Right lobe of liver (tissue), 6 donors: ENCODE measurements around the gene VAC14. TPM values are rescaled to one million over a fixed set of nuclear protein-coding genes. Genes with fewer than 3 reads are reported as not detected.
A peak's percentile ranks its signal among the peaks of the same experiment; 100 is the strongest.

Experiments
- ATAC-seq, 4 donors: fragments of 200-7000 bp; cut with Tn5 transposase; one replicate each; pipeline ENCODE4 v1.9.1; 2020; ENCODE audit warnings: mild to moderate bottlenecking in 4 of 4, moderate library complexity in 4 of 4
- DNase-seq, 3 donors: peaks; one replicate each; pipeline ENCODE4 v3.0.0-alpha.2; 2020
- H3K27ac ChIP-seq, 3 donors: fragments of 200-600 bp; one replicate each; pipeline ENCODE4 v1.8.0; 2022
- H3K27me3 ChIP-seq, 2 donors: fragments of 200-600 bp; one replicate each; pipeline ENCODE4 v1.8.0; 2022
- H3K36me3 ChIP-seq, 4 donors: fragments of 200-600 bp; sonication (generic) in 1 of 4; one replicate each; pipeline versions ENCODE4 v1.5.1 to v1.8.0; 2017 to 2022; ENCODE audit warnings: control low read depth in 1 of 4
- H3K4me1 ChIP-seq, 4 donors: fragments of 200-600 bp; sonication (generic) in 1 of 4; one replicate each; pipeline versions ENCODE4 v1.5.1 to v1.8.0; 2017 to 2022; ENCODE audit warnings: control low read depth in 1 of 4
- H3K4me3 ChIP-seq, 3 donors: fragments of 200-600 bp; one replicate each; pipeline ENCODE4 v1.8.0; 2022
- H3K9me3 ChIP-seq, 4 donors: fragments of 200-600 bp; sonication (generic) in 1 of 4; one replicate each; pipeline versions ENCODE4 v1.5.1 to v1.8.0; 2017 to 2022; ENCODE audit warnings: control low read depth in 1 of 4
- POLR2A ChIP-seq: fragments of 450-650 bp; IDR thresholded peaks from one replicate; pipeline ENCODE4 v1.6.1; 2017; ENCODE audit warnings: antibody characterized with exemption, mild to moderate bottlenecking
- WGBS: methylation state at CpG from one replicate; pipeline ENCODE4 v1.1.6; 2018; ENCODE audit warnings: low coverage, low lambda C conversion rate; ENCODE audit not compliant: insufficient coverage; ENCODE audit errors: missing lambda C conversion rate; 5-methylcytosine and 5-hydroxymethylcytosine counted together
- intact Hi-C, 2 donors: fragments of 100-400 bp; cut with DNase I; formaldehyde crosslinking; loops; one replicate each; pipeline versions ENCODE4 v1.11.2 to v1.14.1; 2022
- total RNA-seq, 6 experiments: library from RNA; depleted of rRNA in 2 of 6; stranded (reverse); fragments of >200 nt in 2 of 6; fragmentation: NEBNext Ultra II Directional in 3 of 6; extraction: Animal tissue kit (Norgen Biotek cat#: 25700) in 3 of 6; gene quantifications; one replicate each; pipeline versions ENCODE4 v1.1.0 to v1.2.4, GENCODE V29; 2016 to 2023
- TF ChIP-seq, protein P1 (sequence below), 4 donors: fragments of 200-600 bp in 3 of 4; fragments of 450-650 bp in 1 of 4; IDR thresholded peaks; one replicate each; pipeline versions ENCODE4 v1.5.1 to v1.8.0; 2016 to 2022; ENCODE audit warnings: antibody characterized with exemption in 4 of 4, mild to moderate bottlenecking in 2 of 4
- donor health status: DM: no; HTN: yes; CAD: no.
- donor health status: DM: no; HTN: no; CAD: no.
- donor health status: DM: no; HTN: no; CAD: no.
- donor health status: DM: no; HTN: yes; CAD: no.
- donor health status: DM: no; HTN: yes; CAD: no.

Gene VAC14
- total RNA-seq, 6 experiments from 2014 or later = 14.3 to 40.2 (median 23.4) TPM

DNA sequence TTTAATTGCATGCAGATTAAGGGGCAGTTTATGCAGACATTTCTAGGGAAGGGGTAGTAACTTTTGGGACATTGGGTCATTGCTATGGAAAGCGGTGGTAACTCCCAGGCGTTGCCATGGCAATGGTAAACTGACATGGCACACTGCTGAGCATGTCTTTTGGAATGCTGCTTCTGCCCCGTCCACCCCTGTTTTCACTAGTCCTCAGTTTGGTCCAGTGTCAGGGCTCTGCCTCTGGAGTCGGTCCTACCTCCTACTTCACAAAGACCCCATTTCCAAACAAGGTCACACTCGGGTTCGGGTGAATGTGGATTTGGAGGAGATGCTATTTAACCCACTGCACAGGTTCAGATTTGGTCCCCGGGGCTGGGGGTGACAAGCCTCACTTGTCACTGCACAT, 151.7 kb downstream of the VAC14 start:
- TF ChIP-seq POLR2A = no peak
- TF ChIP-seq, protein P1, sequence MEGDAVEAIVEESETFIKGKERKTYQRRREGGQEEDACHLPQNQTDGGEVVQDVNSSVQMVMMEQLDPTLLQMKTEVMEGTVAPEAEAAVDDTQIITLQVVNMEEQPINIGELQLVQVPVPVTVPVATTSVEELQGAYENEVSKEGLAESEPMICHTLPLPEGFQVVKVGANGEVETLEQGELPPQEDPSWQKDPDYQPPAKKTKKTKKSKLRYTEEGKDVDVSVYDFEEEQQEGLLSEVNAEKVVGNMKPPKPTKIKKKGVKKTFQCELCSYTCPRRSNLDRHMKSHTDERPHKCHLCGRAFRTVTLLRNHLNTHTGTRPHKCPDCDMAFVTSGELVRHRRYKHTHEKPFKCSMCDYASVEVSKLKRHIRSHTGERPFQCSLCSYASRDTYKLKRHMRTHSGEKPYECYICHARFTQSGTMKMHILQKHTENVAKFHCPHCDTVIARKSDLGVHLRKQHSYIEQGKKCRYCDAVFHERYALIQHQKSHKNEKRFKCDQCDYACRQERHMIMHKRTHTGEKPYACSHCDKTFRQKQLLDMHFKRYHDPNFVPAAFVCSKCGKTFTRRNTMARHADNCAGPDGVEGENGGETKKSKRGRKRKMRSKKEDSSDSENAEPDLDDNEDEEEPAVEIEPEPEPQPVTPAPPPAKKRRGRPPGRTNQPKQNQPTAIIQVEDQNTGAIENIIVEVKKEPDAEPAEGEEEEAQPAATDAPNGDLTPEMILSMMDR (IDR thresholded peaks at IDR 0.05) = no peak
- Histone ChIP-seq H3K4me1 (peaks cover 0 to 4% (median under 1%) of the 10 kb centered on the region in 4 donors), H3K9me3 (no peaks in the 10 kb centered on the region), H3K27ac (no peak overlapping the region), H3K27me3 (no peaks in the 10 kb centered on the region), H3K36me3 (no peaks in the 10 kb centered on the region), H3K4me3 (no peak overlapping the region)
- WGBS = no CpG with 5 or more reads among the region's 7 CpGs
- ATAC-seq (no peak), DNase-seq (peak in 1 of 3 donors; percentile 14)
- intact Hi-C loops = no loop called here

GRCh38 chr16:70648606-70649005, 152.4 kb downstream of the VAC14 start:
- WGBS = 81% methylated on average over 3 of the region's 6 CpGs
- intact Hi-C loops = no loop called here
- Histone ChIP-seq H3K4me1 (peaks cover 0 to 1% (median 0%) of the 10 kb centered on the region in 4 donors), H3K9me3 (no peaks in the 10 kb centered on the region), H3K36me3 (no peaks in the 10 kb centered on the region), H3K27me3 (no peaks in the 10 kb centered on the region), H3K27ac (no peak overlapping the region), H3K4me3 (no peak overlapping the region)
- DNase-seq = no peak
- ATAC-seq = no peak
- TF ChIP-seq, protein P1 (IDR thresholded peaks at IDR 0.05) = no peak
- no peak for TF ChIP-seq POLR2A

DNA sequence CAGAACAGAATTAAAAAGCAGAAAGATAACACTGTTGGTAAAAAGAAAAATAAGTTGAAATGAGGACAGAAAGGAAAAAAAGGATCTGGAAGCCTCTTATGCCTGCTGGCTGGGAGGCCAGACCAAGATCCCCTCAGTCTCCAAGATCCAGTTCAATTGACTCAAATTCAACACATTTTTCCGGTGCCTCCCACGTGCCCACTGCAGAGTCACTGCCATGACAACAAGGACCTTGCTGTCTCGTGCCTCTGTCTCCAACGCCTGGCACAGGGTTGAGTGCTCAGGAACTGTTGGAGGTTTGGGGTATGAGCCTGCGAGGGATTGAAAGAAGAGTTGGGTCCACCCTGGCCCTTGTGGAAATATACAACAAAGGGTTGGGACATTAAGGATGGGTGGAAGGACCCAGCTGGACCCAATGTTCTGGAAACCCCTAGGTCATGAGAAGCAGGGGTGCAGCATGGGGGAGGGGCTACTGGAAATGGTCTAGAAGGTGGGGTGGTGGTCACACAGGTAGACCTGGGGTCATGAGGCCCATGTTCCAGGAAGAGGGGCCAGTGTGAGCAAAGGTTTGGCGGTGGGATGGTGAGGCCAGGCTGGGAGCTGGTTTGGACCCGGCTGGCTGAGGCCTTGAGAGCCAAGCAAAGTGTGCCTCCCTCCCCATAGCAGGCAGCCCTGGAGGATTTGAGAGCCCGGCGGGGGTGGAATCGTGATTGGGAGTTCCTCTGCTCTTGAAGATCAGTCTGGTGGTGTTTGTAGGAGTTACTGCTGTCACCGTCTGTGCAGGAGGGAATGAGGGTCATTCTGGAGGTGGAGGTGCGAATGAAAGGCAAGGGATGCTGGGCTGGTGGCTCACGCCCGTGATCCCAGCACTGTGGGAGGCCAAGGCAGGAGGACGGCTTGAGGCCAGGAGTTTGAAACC, 153.3 kb downstream of the VAC14 start:
- 64% methylated on average over 8 of the region's 15 CpGs for WGBS
- Histone ChIP-seq H3K27me3 (no peaks in the 10 kb centered on the region), H3K4me1 (no peaks in the 10 kb centered on the region), H3K36me3 (no peaks in the 10 kb centered on the region), H3K9me3 (no peaks in the 10 kb centered on the region), H3K27ac (no peak overlapping the region), H3K4me3 (no peak overlapping the region)
- DNase-seq (no peak), ATAC-seq (no peak)
- no peak for TF ChIP-seq POLR2A
- TF ChIP-seq, protein P1 (IDR thresholded peaks at IDR 0.05) = no peak
- intact Hi-C loops = no loop called here

DNA sequence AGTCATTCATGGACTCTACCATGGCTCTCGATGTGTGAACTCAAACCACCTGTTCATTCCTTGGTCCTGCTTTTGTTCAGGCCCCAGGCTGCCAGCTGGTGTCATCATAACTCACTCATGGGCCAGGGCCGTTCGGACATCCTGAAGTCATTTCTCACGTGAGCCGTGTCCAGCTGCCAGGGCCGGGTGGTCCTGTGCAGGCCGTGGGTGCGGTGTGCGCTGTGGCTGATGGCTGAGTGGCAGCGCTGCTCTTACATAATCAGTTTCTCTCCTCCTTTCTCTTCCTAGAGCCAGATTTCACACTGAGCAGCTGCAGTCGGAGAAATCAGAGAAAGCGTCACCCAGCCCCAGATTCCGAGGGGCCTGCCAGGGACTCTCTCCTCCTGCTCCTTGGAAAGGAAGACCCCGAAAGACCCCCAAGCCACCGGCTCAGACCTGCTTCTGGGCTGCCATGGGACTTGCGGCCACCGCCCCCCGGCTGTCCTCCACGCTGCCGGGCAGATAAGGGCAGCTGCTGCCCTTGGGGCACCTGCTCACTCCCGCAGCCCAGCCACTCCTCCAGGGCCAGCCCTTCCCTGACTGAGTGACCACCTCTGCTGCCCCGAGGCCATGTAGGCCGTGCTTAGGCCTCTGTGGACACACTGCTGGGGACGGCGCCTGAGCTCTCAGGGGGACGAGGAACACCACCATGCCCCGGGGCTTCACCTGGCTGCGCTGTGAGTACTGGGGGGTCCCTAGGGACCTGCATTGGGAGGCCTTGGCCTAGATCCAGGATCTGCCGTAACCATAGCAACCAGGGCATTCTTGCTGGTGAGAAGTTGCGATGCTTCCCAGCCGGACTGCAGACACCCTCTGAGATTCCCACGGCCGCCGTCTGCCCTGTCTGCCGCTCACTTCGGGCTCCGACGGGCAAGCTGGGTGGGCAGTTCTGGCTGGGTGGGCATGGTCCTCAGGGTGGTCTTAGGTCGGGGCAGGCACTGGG, 154.4 kb downstream of the VAC14 start, which contains the start of gene IL34:
Gene IL34 (plus strand): TSS at position 300 of the 982 bp plus-strand sequence. CDS start 389 bp downstream, at position 689.
- Histone ChIP-seq H3K27ac (no peak within 1 kb of the TSS), H3K4me1 (no peaks in the 10 kb centered on the region), H3K36me3 (no peaks in the 10 kb centered on the region), H3K9me3 (no peaks in the 10 kb centered on the region), H3K27me3 (no peaks in the 10 kb centered on the region), H3K4me3 (no peak within 1 kb of the TSS)
- WGBS = 78% methylated on average over 8 of the region's 39 CpGs
- no peak for DNase-seq
- TF ChIP-seq, protein P1 (IDR thresholded peaks at IDR 0.05) = no peak
- no peak for TF ChIP-seq POLR2A
- intact Hi-C loops = no loop called here
- peak in 1 of 4 donors; percentile 18 for ATAC-seq
